OCI-LY3 (cell line): Measurements from ENCODE around the gene DTX1.

Experiments
- EZH2phosphoT487 ChIP-seq: fragments of 200-600 bp; shearing (Covaris generic); IDR thresholded peaks from 2 replicates; pipeline ENCODE4 v1.6.1; 2018; ENCODE audit warnings: antibody characterized with exemption, mixed run types, low read depth
- TF ChIP-seq, protein P1 (sequence below): fragments of 200-600, 300-600 bp; sonication (generic); IDR thresholded peaks from 2 replicates; pipeline ENCODE4 v1.5.1; 2014; ENCODE audit warnings: antibody characterized with exemption, low read length, low read depth

DNA sequence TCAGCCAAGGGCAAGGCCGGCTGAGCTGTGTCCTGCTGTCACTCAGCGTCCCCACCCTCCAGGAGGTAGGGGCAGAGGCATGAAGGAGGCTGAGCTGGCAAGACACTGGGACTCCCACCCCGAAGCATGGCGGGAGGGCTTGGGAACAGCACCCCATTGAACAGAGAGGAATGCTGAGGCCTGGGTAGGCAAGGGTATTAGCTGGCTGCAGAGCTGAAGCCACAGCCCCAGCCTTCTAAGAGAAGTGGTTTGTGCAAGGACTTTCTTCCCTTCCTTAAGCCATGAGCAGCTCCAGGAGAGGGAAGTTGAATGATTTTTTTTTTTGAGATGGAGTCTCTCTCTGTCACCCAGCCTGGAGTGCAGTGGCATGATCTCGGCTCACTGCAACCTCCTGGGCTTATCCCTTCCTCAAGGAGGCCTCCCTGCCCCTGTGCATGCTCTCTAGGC is 86.4 kb downstream of the DTX1 start:
- TF ChIP-seq, protein P1, sequence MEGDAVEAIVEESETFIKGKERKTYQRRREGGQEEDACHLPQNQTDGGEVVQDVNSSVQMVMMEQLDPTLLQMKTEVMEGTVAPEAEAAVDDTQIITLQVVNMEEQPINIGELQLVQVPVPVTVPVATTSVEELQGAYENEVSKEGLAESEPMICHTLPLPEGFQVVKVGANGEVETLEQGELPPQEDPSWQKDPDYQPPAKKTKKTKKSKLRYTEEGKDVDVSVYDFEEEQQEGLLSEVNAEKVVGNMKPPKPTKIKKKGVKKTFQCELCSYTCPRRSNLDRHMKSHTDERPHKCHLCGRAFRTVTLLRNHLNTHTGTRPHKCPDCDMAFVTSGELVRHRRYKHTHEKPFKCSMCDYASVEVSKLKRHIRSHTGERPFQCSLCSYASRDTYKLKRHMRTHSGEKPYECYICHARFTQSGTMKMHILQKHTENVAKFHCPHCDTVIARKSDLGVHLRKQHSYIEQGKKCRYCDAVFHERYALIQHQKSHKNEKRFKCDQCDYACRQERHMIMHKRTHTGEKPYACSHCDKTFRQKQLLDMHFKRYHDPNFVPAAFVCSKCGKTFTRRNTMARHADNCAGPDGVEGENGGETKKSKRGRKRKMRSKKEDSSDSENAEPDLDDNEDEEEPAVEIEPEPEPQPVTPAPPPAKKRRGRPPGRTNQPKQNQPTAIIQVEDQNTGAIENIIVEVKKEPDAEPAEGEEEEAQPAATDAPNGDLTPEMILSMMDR: no peak
- TF ChIP-seq EZH2phosphoT487: no peak
